Measurements from ENCODE around the gene SPTBN1. TPM values are rescaled to one million over a fixed set of nuclear protein-coding genes. Genes with fewer than 3 reads are reported as not detected.

The SPTBN1 gene
- total and polyA plus RNA-seq, 2 of the 13 experiments (the other 11 are each of a cell fraction or from before 2014, with no cell fraction given), result 123 to 299 TPM

GRCh38 chr2:54611830-54612545, 155.9 kb downstream of the SPTBN1 start (continued):
- TF ChIP-seq ZBTB33 (CRISPR knock-in tag; IDR thresholded peaks at IDR 0.05), result peak; percentile 55; the same call in 1 of the 2 replicates
- TF ChIP-seq HNF4A (CRISPR knock-in tag; IDR thresholded peaks at IDR 0.05), result 0 out of 2 replicates have a peak, but pooled peaks have one; percentile 21
- TF ChIP-seq ZFP36L2 (CRISPR knock-in tag; IDR thresholded peaks at IDR 0.05), result no peak
- TF ChIP-seq, protein P1, sequence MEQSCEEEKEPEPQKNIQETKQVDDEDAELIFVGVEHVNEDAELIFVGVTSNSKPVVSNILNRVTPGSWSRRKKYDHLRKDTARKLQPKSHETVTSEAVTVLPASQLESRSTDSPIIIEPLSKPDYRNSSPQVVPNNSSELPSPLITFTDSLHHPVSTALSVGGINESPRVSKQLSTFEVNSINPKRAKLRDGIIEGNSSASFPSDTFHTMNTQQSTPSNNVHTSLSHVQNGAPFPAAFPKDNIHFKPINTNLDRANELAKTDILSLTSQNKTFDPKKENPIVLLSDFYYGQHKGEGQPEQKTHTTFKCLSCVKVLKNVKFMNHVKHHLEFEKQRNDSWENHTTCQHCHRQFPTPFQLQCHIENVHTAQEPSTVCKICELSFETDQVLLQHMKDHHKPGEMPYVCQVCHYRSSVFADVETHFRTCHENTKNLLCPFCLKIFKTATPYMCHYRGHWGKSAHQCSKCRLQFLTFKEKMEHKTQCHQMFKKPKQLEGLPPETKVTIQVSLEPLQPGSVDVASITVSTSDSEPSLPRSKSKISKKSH (CRISPR knock-in tag; IDR thresholded peaks at IDR 0.05; ENCODE audit: borderline replicate concordance), result no peak
- TF ChIP-seq JUND (CRISPR knock-in tag; IDR thresholded peaks at IDR 0.05), result no peak
- peak; percentile 13; the same call in 1 of the 2 replicates for TF ChIP-seq FOSL2 (CRISPR knock-in tag; IDR thresholded peaks at IDR 0.05)
- no peak for TF ChIP-seq ZBTB26 (CRISPR knock-in tag; IDR thresholded peaks at IDR 0.05; ENCODE audit: borderline replicate concordance)
- TF ChIP-seq EEA1 (CRISPR knock-in tag; IDR thresholded peaks at IDR 0.05; ENCODE audit: borderline replicate concordance), result no peak
- TF ChIP-seq ZSCAN22 (CRISPR knock-in tag; IDR thresholded peaks at IDR 0.05), result no peak
- no peak for TF ChIP-seq DRAP1 (CRISPR knock-in tag; IDR thresholded peaks at IDR 0.05)
- TF ChIP-seq POLR2G (IDR thresholded peaks at IDR 0.05; ENCODE audit: low read depth, low read length), result peak; percentile 45
- no peak for TF ChIP-seq ZSCAN12 (CRISPR knock-in tag; IDR thresholded peaks at IDR 0.05)
- TF ChIP-seq ZNF770 (CRISPR knock-in tag; IDR thresholded peaks at IDR 0.05), result no peak
- no peak for TF ChIP-seq ZNF850 (CRISPR knock-in tag; conservative IDR thresholded peaks at IDR 0.05)
- TF ChIP-seq, protein P2, sequence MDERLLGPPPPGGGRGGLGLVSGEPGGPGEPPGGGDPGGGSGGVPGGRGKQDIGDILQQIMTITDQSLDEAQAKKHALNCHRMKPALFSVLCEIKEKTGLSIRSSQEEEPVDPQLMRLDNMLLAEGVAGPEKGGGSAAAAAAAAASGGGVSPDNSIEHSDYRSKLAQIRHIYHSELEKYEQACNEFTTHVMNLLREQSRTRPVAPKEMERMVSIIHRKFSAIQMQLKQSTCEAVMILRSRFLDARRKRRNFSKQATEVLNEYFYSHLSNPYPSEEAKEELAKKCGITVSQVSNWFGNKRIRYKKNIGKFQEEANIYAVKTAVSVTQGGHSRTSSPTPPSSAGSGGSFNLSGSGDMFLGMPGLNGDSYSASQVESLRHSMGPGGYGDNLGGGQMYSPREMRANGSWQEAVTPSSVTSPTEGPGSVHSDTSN (CRISPR knock-in tag; IDR thresholded peaks at IDR 0.05), result no peak
- TF ChIP-seq ZNF138 (CRISPR knock-in tag; IDR thresholded peaks at IDR 0.05; ENCODE audit: low read depth), result no peak
- no peak for TF ChIP-seq ZNF7 (CRISPR knock-in tag; IDR thresholded peaks at IDR 0.05)
- no peak for TF ChIP-seq EED (CRISPR knock-in tag; IDR thresholded peaks at IDR 0.05)
- no peak for TF ChIP-seq ZNF317 (CRISPR knock-in tag; IDR thresholded peaks at IDR 0.05)
- no peak for TF ChIP-seq GATA4 (IDR thresholded peaks at IDR 0.05; ENCODE audit: borderline replicate concordance, low read depth)
- no peak for TF ChIP-seq ZNF691 (CRISPR knock-in tag; IDR thresholded peaks at IDR 0.05; ENCODE audit: borderline replicate concordance, low read depth)
